Measurements from ENCODE around the gene RGP1. TPM values are rescaled to one million over a fixed set of nuclear protein-coding genes. Genes with fewer than 3 reads are reported as not detected.

RGP1 gene
- total RNA-seq, 2 donors from 2014 or later, result 19.4 to 30.3 TPM

- DNase-seq (ENCODE audit: low spot score), result no peak
- Histone ChIP-seq H3K36me3 (no peaks in the 10 kb centered on the region), H3K4me1 (replicated peaks) (no peaks in the 10 kb centered on the region), H3K9me3 (no peaks in the 10 kb centered on the region), H3K27me3 (replicated peaks; ENCODE audit: insufficient read depth) (no peaks in the 10 kb centered on the region), H3K4me3 (no peak overlapping the region), H3K27ac (no peak overlapping the region)
- 94% methylated on average over 8 of the region's 8 CpGs for WGBS
- no peak for TF ChIP-seq CTCF (IDR thresholded peaks at IDR 0.05)
- no peak for TF ChIP-seq POLR2A (IDR thresholded peaks at IDR 0.05)
- no peak for TF ChIP-seq POLR2AphosphoS5 (IDR thresholded peaks at IDR 0.05)
- intact Hi-C loops (cut with DNase I), result no loop called here
Measured at GRCh38 chr9:35806101-35806500, 57.0 kb downstream of the RGP1 start.

Small RNAs within 50 kb of the gene (microRNA-seq; reads per million reads assigned to microRNA genes)
- 0.75 reads per million for gene MIR6852
- 0.59 reads per million for gene MIR6853

Small RNAs within 50 kb of the gene (small RNA-seq; reads per million reads assigned to genes)
- gene MIR6853, result 0 to 0.37 reads per million in 2 donors

Other genes with a start within 250 kb of the RGP1 start
- 10 to 100 TPM; 40.2 to 67.3 TPM for gene TESK1, start 144.0 kb upstream of the RGP1 start, total RNA-seq
- gene CD72, start 130.9 kb upstream of the RGP1 start, total RNA-seq, result 1 to 10 TPM; 3.0 to 3.2 TPM
- under 1 TPM; 0.18 to 0.68 TPM for gene SIT1, start 98.4 kb upstream of the RGP1 start, total RNA-seq
- gene RMRP, start 91.3 kb upstream of the RGP1 start, total RNA-seq, result over 10,000 TPM in 1 of 2 donors, 1,000 to 10,000 TPM in 1; 1,879 to 13,864 TPM
- 10 to 100 TPM; 22.8 to 26.2 TPM for gene CCDC107, start 91.0 kb upstream of the RGP1 start, total RNA-seq
- gene ARHGEF39, start 84.1 kb upstream of the RGP1 start, total RNA-seq, result 1 to 10 TPM; 1.1 to 1.8 TPM
- not detected for gene CA9, start 75.4 kb upstream of the RGP1 start, total RNA-seq
- gene TPM2, start 59.4 kb upstream of the RGP1 start, total RNA-seq, result 1,000 to 10,000 TPM; 1,037 to 1,042 TPM
- 100 to 1,000 TPM; 167 to 315 TPM for gene TLN1, start 17.1 kb upstream of the RGP1 start, total RNA-seq
- gene CREB3, start 16.6 kb upstream of the RGP1 start, total RNA-seq, result 100 to 1,000 TPM in 1 of 2 donors, 10 to 100 TPM in 1; 60.9 to 120 TPM
- 10 to 100 TPM; 48.5 to 55.4 TPM for gene GBA2, start 59 bp upstream of the RGP1 start, total RNA-seq
- gene MSMP, start 5.0 kb downstream of the RGP1 start, total RNA-seq, result not detected
- 10 to 100 TPM; 17.3 to 33.2 TPM for gene NPR2, start 42.3 kb downstream of the RGP1 start, total RNA-seq
- gene SPAG8, start 63.0 kb downstream of the RGP1 start, total RNA-seq, result 1 to 10 TPM in 1 of 2 donors, under 1 TPM in 1; 0.68 to 9.2 TPM
- gene HINT2, start 65.8 kb downstream of the RGP1 start, total RNA-seq, result 10 to 100 TPM; 38.6 to 39.7 TPM
- gene FAM221B, start 79.4 kb downstream of the RGP1 start, total RNA-seq, result 1 to 10 TPM in 1 of 2 donors, under 1 TPM in 1; 0.46 to 5.1 TPM
- 10 to 100 TPM; 15.8 to 25.9 TPM for gene TMEM8B, start 79.9 kb downstream of the RGP1 start, total RNA-seq
- gene OR13J1, start 121.1 kb downstream of the RGP1 start, total RNA-seq, result not detected
- gene HRCT1, start 156.9 kb downstream of the RGP1 start, total RNA-seq, result 1 to 10 TPM; 1.3 to 1.5 TPM
- 10 to 100 TPM in 1 of 2 donors, under 1 TPM in 1; 0.64 to 31.4 TPM for gene SPAAR, start 160.2 kb downstream of the RGP1 start, total RNA-seq
- not detected for gene OR2S2, start 208.9 kb downstream of the RGP1 start, total RNA-seq

Data from prostate gland (tissue), 2 donors.